Ishikawa (cell line): ENCODE measurements around the gene ABCA7.

Experiments used
- EP300 ChIP-seq: IDR thresholded peaks from 2 replicates; pipeline ENCODE4 v1.6.1; 2012; ENCODE audit warnings: borderline replicate concordance
- TEAD4 ChIP-seq: IDR thresholded peaks from 2 replicates; pipeline ENCODE4 v1.6.1; 2012

- TF ChIP-seq EP300: no peak
- no peak for TF ChIP-seq TEAD4
Observed at GRCh38 chr19:1072371-1073015, 32.6 kb downstream of the ABCA7 start.
